BJ (cell line): ENCODE data around the gene CYP2F1. TPM values are rescaled to one million over a fixed set of nuclear protein-coding genes. Genes with fewer than 3 reads are reported as not detected.
A peak's percentile ranks its signal among the peaks of the same experiment; 100 is the strongest.
"Not testable (repeated sequence)": the region's sequence is repeated elsewhere in the genome, so short reads cannot be mapped to it uniquely, and the experiment has no call there.

Experiments used
- CTCF ChIA-PET: fragments of 350-600 bp; formaldehyde crosslinking; extraction: SDS; loops from one replicate; lab custom pipeline; 2021; ENCODE audit warnings: antibody characterized with exemption, inconsistent platforms; lab: Yijun Ruan, JAX
- POLR2A ChIA-PET: fragments of 300-600 bp; sonication (Branson Sonifier 250); formaldehyde crosslinking; extraction: SDS; loops from one replicate; lab custom pipeline; 2021; ENCODE audit warnings: antibody characterized with exemption; lab: Charles Lee
- DNase-seq: peaks from one replicate; pipeline ENCODE4 v3.0.0-alpha.2; 2011; ENCODE audit warnings: low read depth
- H3K27me3 ChIP-seq: 2 replicates; pipeline ENCODE4 v1.6.0; 2011; ENCODE audit warnings: low read length; ENCODE audit not compliant: control insufficient read depth, insufficient read depth
- H3K36me3 ChIP-seq: 2 replicates; pipeline ENCODE4 v1.5.1; 2011; ENCODE audit warnings: low read length; ENCODE audit not compliant: control insufficient read depth, insufficient read depth
- H3K4me3 ChIP-seq: 2 replicates; pipeline ENCODE4 v1.5.1; 2011; ENCODE audit warnings: low read depth, mild to moderate bottlenecking, control low read depth, low read length
- CTCF ChIP-seq: IDR thresholded peaks from 2 replicates; pipeline ENCODE4 v1.5.1; 2011; ENCODE audit warnings: low read depth, mild to moderate bottlenecking, control low read depth, inconsistent platforms, low read length, moderate library complexity; ENCODE audit not compliant: insufficient read depth
- polyA plus RNA-seq: library from polyadenylated mRNA; depleted of rRNA; stranded (reverse); fragments of >200 nt; gene quantifications from 2 replicates; pipeline ENCODE4 v1.2.3, GENCODE V29; 2011

Gene CYP2F1
- polyA plus RNA-seq, 1 experiment = not detected

DNA sequence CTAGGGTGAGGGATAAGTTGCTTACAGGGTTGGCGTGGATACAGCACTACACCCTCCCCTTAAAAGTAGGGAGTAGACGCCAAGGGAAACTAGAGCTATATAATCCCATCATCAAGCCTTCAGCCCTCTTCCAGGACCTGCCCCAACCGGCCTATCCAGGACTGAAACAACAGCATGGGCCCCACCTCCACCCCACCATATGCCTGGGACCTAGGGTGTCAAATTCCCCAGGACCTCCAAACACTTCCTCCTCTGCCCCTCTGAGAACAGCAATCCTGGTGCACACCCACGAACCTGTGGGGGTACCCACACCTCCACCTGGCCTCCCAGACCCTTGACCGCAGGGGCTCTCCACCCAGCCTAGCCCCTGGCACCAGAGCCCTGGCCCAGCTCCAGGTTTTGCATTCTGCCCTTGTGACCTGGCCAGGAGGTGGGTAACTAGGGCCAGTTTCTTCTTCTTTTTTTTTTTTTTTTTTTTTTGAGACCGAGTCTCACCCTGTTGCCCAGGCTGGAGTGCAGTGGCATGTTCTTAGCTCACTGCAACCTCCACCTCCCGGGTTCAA, 1.4 kb upstream of the CYP2F1 start:
- Histone ChIP-seq H3K36me3 (no peaks in the 10 kb centered on the region), H3K27me3 (peaks cover 4% of the 10 kb centered on the region; the same call in 1 of the 2 replicates), H3K4me3 (no peak overlapping the region)
- CTCF ChIA-PET = no interaction called here
- DNase-seq = no peak
- TF ChIP-seq CTCF = no peak
- POLR2A ChIA-PET = no interaction called here

DNA sequence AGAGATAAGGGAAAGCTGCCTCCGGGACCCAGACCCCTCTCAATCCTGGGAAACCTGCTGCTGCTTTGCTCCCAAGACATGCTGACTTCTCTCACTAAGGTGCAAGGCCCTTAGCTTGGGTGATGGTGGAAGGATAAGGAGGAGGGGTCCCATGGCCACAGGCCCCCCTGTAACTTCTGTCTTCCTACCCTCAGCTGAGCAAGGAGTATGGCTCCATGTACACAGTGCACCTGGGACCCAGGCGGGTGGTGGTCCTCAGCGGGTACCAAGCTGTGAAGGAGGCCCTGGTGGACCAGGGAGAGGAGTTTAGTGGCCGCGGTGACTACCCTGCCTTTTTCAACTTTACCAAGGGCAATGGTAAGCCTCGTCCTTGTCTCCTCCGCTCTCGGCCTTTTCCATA, 2.0 kb downstream of the CYP2F1 start:
- H3K36me3 ChIP-seq = no peaks in the 10 kb centered on the region
- ChIA-PET POLR2A (no interaction called here), CTCF (interaction anchor here (3.4 kb wide), 1 partner anchor 11 kb away, joined by 14 read pairs; no protein-coding TSS in a partner anchor)
- TF ChIP-seq CTCF = no peak
- H3K27me3 ChIP-seq = peaks cover 4% of the 10 kb centered on the region; the same call in 1 of the 2 replicates
- DNase-seq = no peak
- H3K4me3 ChIP-seq = no peak overlapping the region

GRCh38 chr19:41120929-41121911, 7.0 kb downstream of the CYP2F1 start:
- H3K4me3 ChIP-seq, H3K27me3 ChIP-seq, CTCF ChIA-PET, POLR2A ChIA-PET, DNase-seq, H3K36me3 ChIP-seq: not testable (repeated sequence)

DNA sequence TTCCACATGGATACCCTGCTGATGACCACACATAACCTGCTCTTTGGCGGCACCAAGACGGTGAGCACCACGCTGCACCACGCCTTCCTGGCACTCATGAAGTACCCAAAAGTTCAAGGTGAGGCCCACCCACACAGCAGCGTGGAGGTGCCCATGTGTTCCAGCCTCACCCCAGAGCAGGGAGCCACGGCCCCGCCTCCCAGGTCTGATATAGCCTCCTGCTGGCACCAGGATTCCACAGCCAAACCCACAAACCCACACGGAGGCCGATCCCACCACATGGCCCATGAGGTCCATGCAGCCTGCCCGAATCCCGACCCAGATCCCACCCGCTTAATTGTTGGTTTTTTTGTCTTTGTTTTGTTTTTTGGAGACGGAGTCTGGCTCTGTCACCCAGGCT, 8.6 kb downstream of the CYP2F1 start:
- DNase-seq, H3K36me3 ChIP-seq, H3K27me3 ChIP-seq, H3K4me3 ChIP-seq, POLR2A ChIA-PET: not testable (repeated sequence)
- CTCF ChIA-PET = interaction anchor here (0.6 to 1.1 kb wide), 2 partner anchors 22 to 201 kb away, joined by 3 to 4 read pairs; no protein-coding TSS in a partner anchor

DNA sequence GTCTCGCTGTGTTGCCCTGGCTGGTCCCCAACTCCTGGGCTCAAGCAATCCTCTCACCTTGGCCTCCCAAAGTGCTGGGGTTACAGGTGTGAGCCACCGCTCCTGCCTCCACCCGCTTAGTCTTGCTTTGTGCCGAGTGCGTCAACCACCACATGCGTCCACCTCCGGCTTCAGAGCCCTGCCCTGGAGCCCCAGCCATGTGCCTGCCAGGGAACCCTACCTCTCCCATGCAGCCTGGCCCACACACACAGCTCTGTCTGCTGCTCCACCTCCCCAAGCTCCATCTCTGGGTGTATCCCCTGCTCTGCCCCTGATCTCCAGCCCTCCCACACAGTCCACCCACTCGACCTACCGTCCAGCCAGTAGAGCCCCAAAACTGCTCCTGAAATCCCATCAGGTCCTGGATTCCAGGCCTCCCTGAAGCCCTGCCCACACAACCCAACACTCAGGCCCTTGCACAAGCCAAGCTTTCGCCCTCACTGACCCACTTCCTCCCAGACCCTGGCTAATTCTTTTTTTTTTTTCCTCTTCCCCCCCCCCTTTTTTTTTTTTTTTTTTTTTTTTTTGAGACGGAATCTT, 9.6 kb downstream of the CYP2F1 start:
- Histone ChIP-seq H3K27me3 (no peaks in the 10 kb centered on the region), H3K36me3 (no peaks in the 10 kb centered on the region), H3K4me3 (no peak overlapping the region)
- DNase-seq = no peak
- ChIA-PET POLR2A (no interaction called here), CTCF (interaction anchor here (1.1 kb wide), 1 partner anchor 21 kb away, joined by 4 read pairs; no protein-coding TSS in a partner anchor)
- TF ChIP-seq CTCF = no peak

DNA sequence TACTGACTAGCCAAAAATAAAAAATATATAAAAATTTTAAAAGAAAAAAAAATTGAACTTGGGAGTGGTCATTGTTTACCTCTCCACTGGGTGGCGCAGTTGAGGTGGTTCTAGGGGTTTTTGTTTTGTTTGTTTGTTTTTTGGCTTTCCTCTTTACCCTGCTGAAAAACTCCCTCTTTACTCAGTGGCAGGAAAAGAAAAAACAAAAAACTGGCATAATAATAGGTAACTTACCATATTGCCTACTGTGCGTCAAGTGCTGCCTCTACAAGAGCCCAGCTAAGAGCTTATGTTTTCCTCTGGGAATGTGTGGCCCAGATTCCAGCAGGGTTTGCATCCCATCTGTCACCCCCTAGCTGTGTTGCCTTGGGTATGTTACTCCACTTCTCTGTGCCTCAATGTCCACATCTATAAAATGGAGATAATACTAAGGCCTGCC, 12.6 kb downstream of the CYP2F1 start:
- CTCF ChIA-PET = interaction anchor here (0.9 to 2.8 kb wide), 12 partner anchors 9 to 313 kb away, joined by 3 to 14 read pairs (median 4); partner anchors contain the start of gene CYP2F1
- DNase-seq, H3K27me3 ChIP-seq, H3K4me3 ChIP-seq, H3K36me3 ChIP-seq, POLR2A ChIA-PET: not testable (repeated sequence)
- peak; percentile 65 for TF ChIP-seq CTCF

GRCh38 chr19:41127362-41127761, 13.1 kb downstream of the CYP2F1 start:
- DNase-seq, H3K27me3 ChIP-seq, H3K36me3 ChIP-seq, H3K4me3 ChIP-seq, POLR2A ChIA-PET: not testable (repeated sequence)
- CTCF ChIA-PET = interaction anchor here (1.0 to 2.8 kb wide), 11 partner anchors 9 to 313 kb away, joined by 3 to 14 read pairs (median 4); partner anchors contain the start of gene CYP2F1
